ENCODE data around the gene PMEL.

PMEL gene

GRCh38 chr12:55931780-55932550, 33.9 kb downstream of the PMEL start:
- Histone ChIP-seq H3K27me3 (replicated peaks) (no peaks in the 10 kb centered on the region), H3K36me3 (replicated peaks) (no peaks in the 10 kb centered on the region), H3K4me3 (ENCODE audit: low read depth, low read length) (peak overlapping the region; percentile 81), H3K27ac (peak overlapping the region; percentile 28)
- in situ Hi-C loops (cut with HindIII; ENCODE audit: low pct_ligation_motif_present, low sequenced_read_pairs) = no loop called here
- DNase-seq = no peak
- TF ChIP-seq CTCF (IDR thresholded peaks at IDR 0.05; ENCODE audit: low read depth, low read length, missing control alignments) = no peak

- H3K27ac ChIP-seq = peak overlapping the region; percentile 28
- H3K36me3 ChIP-seq (replicated peaks) = no peaks in the 10 kb centered on the region
- H3K4me3 ChIP-seq (ENCODE audit: low read depth, low read length) = peak overlapping the region; percentile 81
- no peak for DNase-seq
- TF ChIP-seq CTCF (IDR thresholded peaks at IDR 0.05; ENCODE audit: low read depth, low read length, missing control alignments) = no peak
- no peaks in the 10 kb centered on the region for H3K27me3 ChIP-seq (replicated peaks)
- in situ Hi-C loops (cut with HindIII; ENCODE audit: low pct_ligation_motif_present, low sequenced_read_pairs) = no loop called here
Observed at GRCh38 chr12:55931317-55931779, 34.5 kb downstream of the PMEL start.

GRCh38 chr12:55930771-55931316, 35.0 kb downstream of the PMEL start, which contains the start of gene DGKA:
Gene DGKA (plus strand): TSS chr12:55931162. CDS start chr12:55936504, 5,342 bp downstream.
- H3K27ac ChIP-seq = peak within 1 kb of the TSS; percentile 28
- H3K27me3 ChIP-seq (replicated peaks) = no peaks in the 10 kb centered on the region
- TF ChIP-seq CTCF (IDR thresholded peaks at IDR 0.05; ENCODE audit: low read depth, low read length, missing control alignments) = peak; percentile 66
- H3K36me3 ChIP-seq (replicated peaks) = no peaks in the 10 kb centered on the region
- in situ Hi-C loops (cut with HindIII; ENCODE audit: low pct_ligation_motif_present, low sequenced_read_pairs) = no loop called here
- peak within 1 kb of the TSS; percentile 81 for H3K4me3 ChIP-seq (ENCODE audit: low read depth, low read length)
- peak; percentile 49 for DNase-seq

GRCh38 chr12:55929306-55929791, 36.5 kb downstream of the PMEL start:
- in situ Hi-C loops (cut with HindIII; ENCODE audit: low pct_ligation_motif_present, low sequenced_read_pairs) = no loop called here
- DNase-seq = no peak
- Histone ChIP-seq H3K27ac (no peak overlapping the region), H3K27me3 (replicated peaks) (no peaks in the 10 kb centered on the region), H3K4me3 (ENCODE audit: low read depth, low read length) (no peak overlapping the region), H3K36me3 (replicated peaks) (no peaks in the 10 kb centered on the region)
- TF ChIP-seq CTCF (IDR thresholded peaks at IDR 0.05; ENCODE audit: low read depth, low read length, missing control alignments) = no peak

GRCh38 chr12:55927588-55928502, 38.0 kb downstream of the PMEL start, which contains the start of gene PYM1:
Gene PYM1 (minus strand): TSS chr12:55927894. CDS start chr12:55927761, 133 bp downstream.
- Histone ChIP-seq H3K36me3 (replicated peaks) (no peaks in the 10 kb centered on the region), H3K4me3 (ENCODE audit: low read depth, low read length) (peak within 1 kb of the TSS; percentile 94), H3K27me3 (replicated peaks) (no peaks in the 10 kb centered on the region), H3K27ac (peak within 1 kb of the TSS; percentile 76)
- peak; percentile 58 for DNase-seq
- in situ Hi-C loops (cut with HindIII; ENCODE audit: low pct_ligation_motif_present, low sequenced_read_pairs) = no loop called here
- TF ChIP-seq CTCF (IDR thresholded peaks at IDR 0.05; ENCODE audit: low read depth, low read length, missing control alignments) = no peak
